Left hindlimb (tissue), 1 donor: ENCODE results near the gene SLC6A17.

Experiments used
- DNase-seq: peaks from one replicate; pipeline ENCODE4 v3.0.0-alpha.2; 2018

Gene SLC6A17

GRCh38 chr1:110176299-110176956 is 26.1 kb downstream of the SLC6A17 start:
- DNase-seq = peak; percentile 49

GRCh38 chr1:110177775-110178174 is 27.5 kb downstream of the SLC6A17 start:
- DNase-seq = no peak

- no peak for DNase-seq
Measured at GRCh38 chr1:110183642-110184167, 33.4 kb downstream of the SLC6A17 start.

GRCh38 chr1:110184446-110184845 is 34.2 kb downstream of the SLC6A17 start:
- DNase-seq = no peak

- no peak for DNase-seq
Measured at GRCh38 chr1:110185181-110185580, 34.9 kb downstream of the SLC6A17 start.

- DNase-seq = no peak
Measured at GRCh38 chr1:110186558-110186957, 36.3 kb downstream of the SLC6A17 start.

GRCh38 chr1:110187139-110187890 is 37.0 kb downstream of the SLC6A17 start:
- DNase-seq = no peak

- DNase-seq = no peak
Measured at GRCh38 chr1:110188035-110188618, 37.8 kb downstream of the SLC6A17 start.

GRCh38 chr1:110189181-110189580 is 38.9 kb downstream of the SLC6A17 start:
- no peak for DNase-seq

GRCh38 chr1:110190282-110190929 is 40.1 kb downstream of the SLC6A17 start:
- no peak for DNase-seq

GRCh38 chr1:110192541-110192940 is 42.2 kb downstream of the SLC6A17 start:
- DNase-seq = no peak

- no peak for DNase-seq
Measured at GRCh38 chr1:110195196-110195595, 44.9 kb downstream of the SLC6A17 start.

GRCh38 chr1:110196917-110197765 is 46.8 kb downstream of the SLC6A17 start:
- no peak for DNase-seq

GRCh38 chr1:110197905-110198629 is 47.8 kb downstream of the SLC6A17 start:
- no peak for DNase-seq

GRCh38 chr1:110198746-110199145 is 48.5 kb downstream of the SLC6A17 start:
- no peak for DNase-seq

GRCh38 chr1:110200190-110200589 is 49.9 kb downstream of the SLC6A17 start:
- no peak for DNase-seq

- DNase-seq = no peak
Measured at GRCh38 chr1:110200666-110201065, 50.4 kb downstream of the SLC6A17 start.

GRCh38 chr1:110201157-110201825 is 51.0 kb downstream of the SLC6A17 start:
- no peak for DNase-seq

GRCh38 chr1:110203021-110203661 is 52.8 kb downstream of the SLC6A17 start:
- no peak for DNase-seq

- DNase-seq = no peak
Measured at GRCh38 chr1:110205156-110205555, 54.9 kb downstream of the SLC6A17 start.
